Uterus (tissue), 2 donors: ENCODE measurements around the gene RNF19B.

ENCODE experiments used
- CTCF ChIP-seq, 4 experiments: fragments of 200-600 bp in 2 of 4; fragments of 450-650 bp in 2 of 4; sonication (generic) in 2 of 4; IDR thresholded peaks; one replicate each; pipeline ENCODE4 v1.5.1; 2016 to 2019; ENCODE audit warnings: antibody characterized with exemption in 4 of 4, mild to moderate bottlenecking in 2 of 4, moderate library complexity in 1 of 4
- POLR2A ChIP-seq, 2 donors: fragments of 450-650 bp; IDR thresholded peaks; one replicate each; pipeline ENCODE4 v1.6.1; 2016; ENCODE audit warnings: antibody characterized with exemption in 2 of 2, mild to moderate bottlenecking in 1 of 2, moderate library complexity in 1 of 2

GRCh38 chr1:32888134-32888533 lies 76.5 kb downstream of the RNF19B start:
- TF ChIP-seq CTCF (IDR thresholded peaks at IDR 0.05) (no peak), POLR2A (IDR thresholded peaks at IDR 0.05) (no peak)
